ENCODE results near the gene PDZRN3. TPM values are rescaled to one million over a fixed set of nuclear protein-coding genes. Genes with fewer than 3 reads are reported as not detected.

The PDZRN3 gene
- total RNA-seq, 1 donor from 2014 or later = 3.4 TPM

DNA sequence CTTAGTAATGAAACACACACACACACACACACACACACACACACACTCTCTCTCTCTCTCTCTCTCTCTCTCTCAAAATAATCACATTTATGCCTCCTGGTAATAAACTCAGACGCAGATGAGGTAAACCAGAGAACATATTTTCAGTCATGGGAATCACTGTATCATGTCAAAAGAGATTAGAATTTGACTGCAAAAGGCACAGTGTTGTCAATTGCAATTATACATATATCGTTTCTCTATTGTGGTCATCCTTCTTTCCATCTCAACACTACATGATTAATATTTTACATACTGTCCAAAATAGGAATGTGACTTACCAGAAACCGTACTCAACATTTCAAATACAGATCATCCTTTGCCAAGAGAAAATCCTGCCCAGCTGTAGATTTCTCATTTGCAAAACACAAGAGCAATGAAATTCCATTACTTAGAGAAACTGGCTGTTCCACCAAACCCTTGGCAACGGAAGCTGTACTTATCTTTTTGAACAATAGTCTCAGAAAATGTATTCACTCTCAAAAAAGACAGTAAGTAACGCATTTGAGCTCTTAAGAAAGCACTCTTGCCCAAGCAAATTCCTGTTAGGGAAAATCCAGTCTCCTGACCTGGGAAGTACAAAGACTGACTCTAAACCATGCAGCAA lies 24.3 kb downstream of the PDZRN3 start:
- H3K27me3 ChIP-seq = no peaks in the 10 kb centered on the region
- Mint-ChIP-seq H3K4me1 (peaks cover 5% of the 10 kb centered on the region), H3K27ac (peak overlapping the region; percentile 90), H3K27me3 (ENCODE audit: insufficient read depth, low read depth) (no peaks in the 10 kb centered on the region), H3K9me3 (peaks cover 3% of the 10 kb centered on the region), H3K36me3 (peaks cover 25% of the 10 kb centered on the region), H3K4me3 (peak overlapping the region; percentile 7)
- peak; percentile 7 for DNase-seq (ENCODE audit: low spot score)
- no peaks in the 10 kb centered on the region for H4K20me1 ChIP-seq (ENCODE audit: low read depth)
- no peak overlapping the region for H2AFZ ChIP-seq (replicated peaks)
- no peak overlapping the region for H3K4me2 ChIP-seq
- no peaks in the 10 kb centered on the region for H3K36me3 ChIP-seq
- H3K4me1 ChIP-seq = no peaks in the 10 kb centered on the region
- H3K9ac ChIP-seq = no peak overlapping the region
- no peak overlapping the region for H3K27ac ChIP-seq
- H3K79me2 ChIP-seq (ENCODE audit: low read depth) = no peaks in the 10 kb centered on the region
- H3K9me3 ChIP-seq (ENCODE audit: low read depth) = peaks cover 2% of the 10 kb centered on the region
- H3K4me3 ChIP-seq = no peak overlapping the region
- H3F3A ChIP-seq (ENCODE audit: low read depth) = no peaks in the 10 kb centered on the region
- TF ChIP-seq, protein P1, sequence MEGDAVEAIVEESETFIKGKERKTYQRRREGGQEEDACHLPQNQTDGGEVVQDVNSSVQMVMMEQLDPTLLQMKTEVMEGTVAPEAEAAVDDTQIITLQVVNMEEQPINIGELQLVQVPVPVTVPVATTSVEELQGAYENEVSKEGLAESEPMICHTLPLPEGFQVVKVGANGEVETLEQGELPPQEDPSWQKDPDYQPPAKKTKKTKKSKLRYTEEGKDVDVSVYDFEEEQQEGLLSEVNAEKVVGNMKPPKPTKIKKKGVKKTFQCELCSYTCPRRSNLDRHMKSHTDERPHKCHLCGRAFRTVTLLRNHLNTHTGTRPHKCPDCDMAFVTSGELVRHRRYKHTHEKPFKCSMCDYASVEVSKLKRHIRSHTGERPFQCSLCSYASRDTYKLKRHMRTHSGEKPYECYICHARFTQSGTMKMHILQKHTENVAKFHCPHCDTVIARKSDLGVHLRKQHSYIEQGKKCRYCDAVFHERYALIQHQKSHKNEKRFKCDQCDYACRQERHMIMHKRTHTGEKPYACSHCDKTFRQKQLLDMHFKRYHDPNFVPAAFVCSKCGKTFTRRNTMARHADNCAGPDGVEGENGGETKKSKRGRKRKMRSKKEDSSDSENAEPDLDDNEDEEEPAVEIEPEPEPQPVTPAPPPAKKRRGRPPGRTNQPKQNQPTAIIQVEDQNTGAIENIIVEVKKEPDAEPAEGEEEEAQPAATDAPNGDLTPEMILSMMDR (IDR thresholded peaks at IDR 0.05) = no peak
- TF ChIP-seq EZH2phosphoT487 (IDR thresholded peaks at IDR 0.05) = no peak
- no peak for TF ChIP-seq EZH2 (IDR thresholded peaks at IDR 0.05)

DNA sequence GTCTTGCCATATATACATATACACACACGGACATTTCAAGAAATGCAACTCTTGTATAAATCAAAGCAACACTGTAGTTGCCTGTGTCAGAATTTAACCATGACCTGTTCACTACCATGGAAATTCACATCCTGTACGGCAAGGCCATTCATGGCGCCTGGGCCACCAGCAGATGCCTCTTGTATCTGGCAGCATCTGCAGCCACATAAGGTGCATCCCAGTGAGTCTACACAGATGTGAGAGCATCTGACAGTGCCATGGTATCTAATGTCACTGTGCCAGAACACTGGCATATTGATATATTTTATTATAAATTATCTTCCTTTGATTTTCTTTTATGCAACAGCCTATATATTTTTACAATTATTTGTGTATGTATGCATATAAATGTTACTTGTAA lies 25.1 kb downstream of the PDZRN3 start:
- no peak overlapping the region for H3K4me2 ChIP-seq
- no peak for DNase-seq (ENCODE audit: low spot score)
- H3K36me3 ChIP-seq = no peaks in the 10 kb centered on the region
- Mint-ChIP-seq H3K36me3 (peaks cover 26% of the 10 kb centered on the region), H3K27ac (no peak overlapping the region), H3K4me1 (peaks cover 5% of the 10 kb centered on the region), H3K9me3 (peaks cover 3% of the 10 kb centered on the region), H3K4me3 (no peak overlapping the region), H3K27me3 (ENCODE audit: insufficient read depth, low read depth) (no peaks in the 10 kb centered on the region)
- H4K20me1 ChIP-seq (ENCODE audit: low read depth) = no peaks in the 10 kb centered on the region
- no peak overlapping the region for H3K9ac ChIP-seq
- no peaks in the 10 kb centered on the region for H3K4me1 ChIP-seq
- TF ChIP-seq EZH2phosphoT487 (IDR thresholded peaks at IDR 0.05) (no peak), EZH2 (IDR thresholded peaks at IDR 0.05) (no peak)
- TF ChIP-seq, protein P1 (IDR thresholded peaks at IDR 0.05) = no peak
- H3K27ac ChIP-seq = no peak overlapping the region
- H3K79me2 ChIP-seq (ENCODE audit: low read depth) = no peaks in the 10 kb centered on the region
- no peak overlapping the region for H3K4me3 ChIP-seq
- H3K27me3 ChIP-seq = no peaks in the 10 kb centered on the region
- H3K9me3 ChIP-seq (ENCODE audit: low read depth) = peaks cover 4% of the 10 kb centered on the region
- no peak overlapping the region for H2AFZ ChIP-seq (replicated peaks)
- H3F3A ChIP-seq (ENCODE audit: low read depth) = no peaks in the 10 kb centered on the region

DNA sequence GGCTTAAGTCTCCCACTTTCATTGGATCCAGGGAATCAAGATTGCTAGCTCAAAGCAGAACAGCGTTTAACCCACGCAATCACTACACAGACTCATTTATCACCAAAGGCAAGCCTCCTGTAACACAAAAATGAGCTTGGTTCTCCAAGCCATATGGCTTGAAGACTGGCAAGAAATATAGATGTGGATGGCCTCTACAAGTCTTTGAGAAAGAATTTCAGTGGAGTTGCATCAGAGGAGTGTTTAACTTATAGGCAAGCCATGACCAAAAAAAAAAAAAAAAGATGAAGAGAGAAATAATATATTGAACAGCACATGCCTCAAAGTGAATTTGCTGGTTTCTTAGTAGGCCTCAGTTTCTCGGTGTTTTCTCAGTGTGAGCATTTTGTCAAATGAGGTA lies 27.3 kb downstream of the PDZRN3 start:
- Mint-ChIP-seq H3K27me3 (ENCODE audit: insufficient read depth, low read depth) (no peaks in the 10 kb centered on the region), H3K36me3 (peaks cover 26% of the 10 kb centered on the region), H3K4me1 (peaks cover 10% of the 10 kb centered on the region), H3K9me3 (peaks cover 3% of the 10 kb centered on the region), H3K4me3 (no peak overlapping the region), H3K27ac (no peak overlapping the region)
- Histone ChIP-seq H3K36me3 (no peaks in the 10 kb centered on the region), H3K4me3 (no peak overlapping the region), H3K79me2 (ENCODE audit: low read depth) (no peaks in the 10 kb centered on the region), H3K27ac (no peak overlapping the region), H3K4me2 (no peak overlapping the region), H2AFZ (replicated peaks) (no peak overlapping the region), H4K20me1 (ENCODE audit: low read depth) (no peaks in the 10 kb centered on the region), H3K27me3 (no peaks in the 10 kb centered on the region), H3K4me1 (peaks cover 4% of the 10 kb centered on the region), H3K9ac (no peak overlapping the region), H3F3A (ENCODE audit: low read depth) (no peaks in the 10 kb centered on the region), H3K9me3 (ENCODE audit: low read depth) (peaks cover 4% of the 10 kb centered on the region)
- TF ChIP-seq EZH2 (IDR thresholded peaks at IDR 0.05) (no peak), EZH2phosphoT487 (IDR thresholded peaks at IDR 0.05) (no peak)
- TF ChIP-seq, protein P1 (IDR thresholded peaks at IDR 0.05) = no peak
- no peak for DNase-seq (ENCODE audit: low spot score)
